Activated CD4-positive, alpha-beta T cell treated with anti-CD3 and anti-CD28 coated beads, Interleukin-2, Interleukin-6, amounts not matched to agents 100 ng/mL and 50 ng/mL, durations not matched to agents 16 hours and 8 hours (primary cell): ENCODE data around the gene SEC14L1.
"Not testable (repeated sequence)": the region's sequence is repeated elsewhere in the genome, so short reads cannot be mapped to it uniquely, and the experiment has no call there.

Experiments used
- DNase-seq: peaks from one replicate; pipeline ENCODE4 v3.0.0-alpha.2; 2020

The SEC14L1 gene

GRCh38 chr17:77142689-77143088, 1.9 kb downstream of the SEC14L1 start:
- DNase-seq, result no peak

DNA sequence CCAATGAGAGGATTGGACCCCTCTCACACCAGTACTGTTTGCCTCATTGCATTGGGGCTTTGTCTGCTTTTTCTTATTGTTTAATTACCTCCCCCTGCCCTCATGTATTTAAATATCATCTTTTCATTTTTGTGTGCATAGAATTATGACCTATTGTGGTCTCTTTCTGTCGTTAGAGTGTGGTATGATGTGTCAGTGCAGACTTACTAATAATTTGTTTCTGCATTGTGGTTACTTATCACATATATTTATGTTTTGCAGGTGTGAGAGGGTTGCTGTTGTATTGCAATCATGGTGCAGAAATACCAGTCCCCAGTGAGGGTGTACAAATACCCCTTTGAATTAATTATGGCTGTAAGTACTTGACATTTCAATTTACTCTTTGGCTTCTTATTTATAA, 2.5 kb downstream of the SEC14L1 start:
- DNase-seq, result no peak

DNA sequence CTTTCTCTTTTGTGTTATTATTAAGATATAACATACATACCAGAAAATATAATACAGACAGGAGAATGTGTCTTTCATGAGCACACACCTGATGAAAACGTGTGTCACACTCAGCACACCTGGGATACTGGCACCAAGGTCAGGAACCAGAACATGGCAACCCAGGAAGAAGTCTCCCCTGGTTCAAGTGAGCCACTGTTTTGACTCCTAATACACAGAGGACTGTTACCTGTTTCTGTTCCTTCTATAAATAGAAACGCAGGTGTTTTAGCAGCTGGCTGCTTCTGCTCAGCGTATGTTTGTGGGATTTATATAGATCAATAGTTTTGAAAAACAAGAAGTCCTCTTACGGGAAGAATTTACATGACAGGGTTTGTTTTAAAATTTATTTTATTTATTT, 3.5 kb downstream of the SEC14L1 start:
- DNase-seq, result no peak

- no peak for DNase-seq
These were observed 4.4 kb downstream of the SEC14L1 start for GRCh38 chr17:77145224-77145611.

DNA sequence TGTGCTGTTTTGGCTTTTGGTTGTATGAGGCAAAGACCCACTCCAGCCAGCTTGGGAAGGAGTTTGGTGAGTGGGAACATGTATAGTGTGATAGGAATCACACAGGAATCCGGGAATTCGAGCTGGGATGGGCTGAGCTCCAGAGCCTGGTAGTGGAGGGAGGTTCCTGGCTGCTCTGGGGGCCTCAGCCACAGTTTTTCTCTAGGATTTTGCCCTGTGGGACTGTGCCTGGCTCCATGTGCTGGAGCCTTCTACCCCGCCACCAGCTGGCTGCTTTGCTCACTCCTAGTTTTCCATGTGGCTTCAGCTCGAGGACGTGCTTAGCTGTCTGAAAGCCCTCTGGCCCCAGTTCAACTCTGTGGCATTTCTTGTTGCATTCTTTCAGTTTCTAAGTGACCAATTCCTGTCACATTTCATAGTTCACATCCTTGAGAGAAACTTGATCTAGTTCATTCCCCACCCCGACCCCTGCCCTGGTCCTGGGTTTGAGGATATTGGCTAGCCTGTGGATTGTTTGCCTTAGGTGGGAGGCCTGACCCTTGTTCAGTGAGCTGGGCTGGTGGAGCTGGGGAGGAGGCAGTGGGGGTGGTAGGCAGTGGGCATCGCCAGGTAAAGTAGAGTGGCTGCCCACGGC, 5.0 kb downstream of the SEC14L1 start:
- DNase-seq, result peak; percentile 16

DNA sequence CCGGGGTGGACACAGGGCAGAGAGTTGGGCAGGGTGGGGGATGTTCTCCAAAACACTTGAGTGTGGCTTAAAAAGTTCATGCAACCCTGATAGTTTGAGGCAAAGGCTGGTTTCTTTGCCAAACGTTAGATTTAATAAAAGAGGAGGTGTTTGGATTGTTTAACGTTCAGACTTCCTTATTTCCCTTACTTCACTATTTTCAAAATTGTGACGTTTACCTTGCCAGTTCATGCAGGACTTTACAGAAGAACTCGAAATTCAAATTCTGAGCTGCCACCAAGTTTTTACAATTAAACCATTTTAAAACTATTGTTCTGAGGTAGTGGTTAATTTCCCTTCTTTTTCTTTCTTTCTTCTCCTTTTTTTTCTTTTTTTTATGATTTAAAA, 5.5 kb downstream of the SEC14L1 start:
- DNase-seq, result no peak

- no peak for DNase-seq
These were observed 6.1 kb downstream of the SEC14L1 start for GRCh38 chr17:77146882-77147281.

GRCh38 chr17:77147357-77147801, 6.6 kb downstream of the SEC14L1 start:
- no peak for DNase-seq

DNA sequence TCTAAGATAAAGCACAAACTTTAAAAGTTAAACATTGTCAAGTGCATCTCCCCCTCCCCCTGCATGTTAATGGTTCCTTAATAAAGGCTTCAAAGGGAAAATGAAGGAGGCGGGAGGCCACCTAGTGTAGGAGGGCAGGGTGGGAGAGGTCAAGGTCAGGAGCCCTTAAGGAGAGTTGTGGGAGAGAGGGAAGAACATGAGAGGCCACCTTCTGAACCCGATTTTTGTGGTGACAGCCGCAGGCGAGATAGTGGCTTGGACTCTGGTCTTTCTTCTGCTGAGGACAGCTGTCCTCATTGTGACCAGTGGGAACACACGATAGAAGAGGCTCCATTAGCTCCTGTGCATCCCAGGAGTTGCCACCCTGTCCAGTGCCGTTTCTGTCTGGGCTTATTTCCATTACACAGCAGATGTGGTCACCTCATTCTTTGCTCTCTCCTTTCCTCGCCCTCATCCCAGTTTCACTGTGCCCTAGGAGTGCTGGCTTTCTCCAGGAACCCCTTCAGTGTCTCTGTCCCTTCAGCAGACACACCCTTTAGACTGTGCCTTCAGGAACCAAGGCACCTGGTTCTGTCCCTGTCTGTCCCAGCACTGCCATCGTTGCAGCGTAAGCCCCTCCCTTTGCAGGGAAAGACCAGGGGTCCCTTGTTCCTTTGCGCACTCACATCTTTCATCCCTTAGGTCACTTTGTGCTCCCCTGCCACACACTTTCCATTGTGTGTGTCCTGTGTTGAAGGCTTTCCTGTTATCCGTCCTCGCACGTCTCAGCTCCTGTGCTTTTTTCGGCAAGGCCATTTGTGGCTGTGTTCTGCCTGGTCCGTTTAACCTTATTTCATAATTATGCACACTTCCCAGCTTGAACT, 7.5 kb downstream of the SEC14L1 start:
- no peak for DNase-seq

DNA sequence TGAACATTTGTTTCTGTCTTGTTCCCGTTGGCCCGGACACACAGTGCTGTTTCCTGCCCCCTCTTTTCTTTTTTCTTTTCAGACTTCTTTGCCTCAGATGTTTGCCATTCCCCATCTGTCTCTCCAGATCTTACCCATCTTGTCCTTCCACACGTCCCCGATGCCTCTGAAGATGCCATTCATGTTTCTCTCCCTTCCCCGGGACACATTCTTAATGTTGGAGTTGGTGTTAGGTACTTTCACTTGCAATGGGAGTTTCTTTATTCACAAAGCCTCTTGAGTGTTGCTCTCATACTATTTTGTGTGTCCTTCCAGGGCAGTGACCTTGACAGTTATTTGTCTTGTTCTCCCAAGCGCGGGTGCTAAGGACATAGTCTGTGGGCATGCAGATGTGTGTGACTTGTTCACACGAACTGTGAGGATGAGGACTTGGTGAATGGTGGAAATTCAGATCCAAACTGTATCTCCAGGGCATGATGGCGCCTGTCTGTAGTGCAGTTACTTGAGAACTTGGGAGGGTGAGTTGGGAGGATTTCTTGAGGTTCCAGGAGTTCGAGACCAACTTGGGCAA, 8.3 kb downstream of the SEC14L1 start:
- DNase-seq, result no peak

- no peak for DNase-seq
These were observed 9.4 kb downstream of the SEC14L1 start for GRCh38 chr17:77150196-77150595.

- no peak for DNase-seq
These were observed 10.4 kb downstream of the SEC14L1 start for GRCh38 chr17:77151186-77151585.

GRCh38 chr17:77152056-77152455, 11.3 kb downstream of the SEC14L1 start:
- not testable (repeated sequence) for DNase-seq

- DNase-seq, result no peak
These were observed 12.7 kb downstream of the SEC14L1 start for GRCh38 chr17:77153472-77153871.

GRCh38 chr17:77153999-77154586, 13.3 kb downstream of the SEC14L1 start:
- DNase-seq, result no peak

DNA sequence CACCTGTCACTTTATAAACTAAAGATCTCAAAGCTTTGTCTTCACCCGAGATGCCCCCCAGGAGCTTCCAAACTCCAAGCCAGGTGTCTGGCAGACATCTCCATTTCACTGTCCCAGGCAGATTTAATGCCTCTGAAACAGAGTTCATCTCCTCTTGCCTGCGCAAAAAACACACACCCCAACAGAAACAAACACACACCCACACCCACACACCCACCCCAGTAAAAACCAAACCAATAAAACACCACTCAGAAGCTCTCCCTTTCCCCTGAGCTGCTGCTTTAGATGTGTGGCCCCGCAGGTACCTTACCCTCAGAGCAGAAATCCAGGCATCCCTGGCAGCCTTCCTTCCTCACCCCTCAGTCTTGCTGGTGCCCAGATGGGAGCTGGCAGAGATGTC, 14.4 kb downstream of the SEC14L1 start:
- DNase-seq, result no peak

DNA sequence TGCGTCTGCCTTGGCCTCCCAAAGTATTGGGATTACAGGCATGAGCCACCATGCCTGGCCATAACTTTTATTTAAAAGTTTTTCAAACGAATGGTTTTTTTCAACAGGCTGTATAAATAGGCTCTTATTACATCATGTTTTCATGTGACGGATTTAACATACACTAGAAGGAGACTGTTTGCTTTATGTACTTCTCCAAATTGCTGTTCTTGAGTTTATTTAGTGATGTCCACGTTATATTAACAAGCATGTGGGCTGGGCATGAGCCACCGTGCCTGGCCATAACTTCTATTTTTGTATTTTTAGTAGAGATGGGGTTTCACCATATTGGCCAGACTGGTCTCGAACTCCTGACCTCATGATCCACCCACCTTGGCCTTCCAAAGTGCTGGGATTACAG, 17.0 kb downstream of the SEC14L1 start:
- not testable (repeated sequence) for DNase-seq

GRCh38 chr17:77160091-77160874, 19.5 kb downstream of the SEC14L1 start:
- DNase-seq, result no peak

DNA sequence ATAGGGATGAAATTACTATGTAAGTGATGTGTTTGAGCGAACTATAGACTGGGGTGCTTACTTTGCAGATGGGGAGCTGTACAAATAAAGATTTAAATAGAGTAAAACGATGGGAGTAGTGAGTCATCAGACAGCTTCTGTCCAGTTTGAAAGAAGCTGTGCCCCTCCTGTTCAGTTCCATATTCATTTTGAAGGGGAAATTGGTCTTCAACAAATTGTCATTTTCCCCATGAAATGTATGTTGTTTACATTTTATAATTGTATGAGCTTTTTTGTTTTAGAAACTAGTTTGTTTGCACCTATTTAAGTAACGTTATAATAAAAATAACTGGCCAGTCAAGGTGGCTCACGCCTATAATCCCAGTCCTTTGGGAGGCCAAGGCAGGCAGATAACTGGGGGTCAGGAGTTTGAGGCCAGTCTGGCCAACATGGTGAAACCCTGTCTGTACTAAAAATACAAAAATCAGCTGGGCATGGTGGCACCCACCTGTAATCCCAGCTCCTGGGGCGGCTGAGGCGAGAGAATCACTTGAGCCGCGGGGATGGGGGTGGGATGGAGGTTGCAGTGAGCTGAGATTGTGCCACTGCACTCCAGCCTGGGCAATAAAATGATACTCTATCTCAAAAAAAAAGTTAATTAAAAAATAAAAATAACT, 20.2 kb downstream of the SEC14L1 start:
- no peak for DNase-seq

GRCh38 chr17:77161953-77162352, 21.2 kb downstream of the SEC14L1 start:
- DNase-seq, result no peak

DNA sequence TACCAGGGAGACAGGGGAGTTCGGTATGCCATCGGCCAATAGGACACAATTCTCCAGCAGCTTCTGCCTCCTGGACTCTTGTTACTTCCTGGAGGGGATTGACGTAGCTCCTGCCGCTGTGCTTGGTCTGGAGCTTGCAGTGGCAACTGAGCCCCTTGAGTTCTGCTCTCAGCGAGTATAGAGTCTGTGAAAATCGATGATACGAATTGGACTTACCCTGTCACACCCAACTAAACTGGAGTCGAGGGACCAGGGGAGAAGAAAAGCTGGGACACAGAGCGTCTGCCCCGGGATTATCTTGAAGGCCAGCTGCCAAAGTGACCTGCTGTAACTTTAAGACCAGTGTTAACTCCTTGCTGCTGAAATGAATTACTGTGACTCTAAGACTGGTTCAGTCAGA, 22.2 kb downstream of the SEC14L1 start:
- DNase-seq, result no peak
